WTC11 (cell line): ENCODE results near the gene ZDHHC7. TPM values are rescaled to one million over a fixed set of nuclear protein-coding genes. Genes with fewer than 3 reads are reported as not detected.

Experiments
- ATAC-seq: fragments of 200-7000 bp; cut with Tn5 transposase; 2 replicates; pipeline ENCODE4 v1.10.0; 2021; ENCODE audit warnings: mild to moderate bottlenecking, moderate library complexity
- CTCF ChIA-PET: fragments of 300-600 bp; sonication (Branson Sonifier 250); formaldehyde crosslinking; loops from one replicate; lab custom pipeline; 2021; ENCODE audit warnings: antibody characterized with exemption; lab: Charles Lee
- POLR2A ChIA-PET: fragments of 350-600 bp; sonication (Branson Sonifier 250); formaldehyde crosslinking; loops from one replicate; lab custom pipeline; 2021; ENCODE audit warnings: antibody characterized with exemption; lab: Charles Lee
- DNase-seq: peaks from one replicate; pipeline ENCODE4 v3.0.0; 2021; ENCODE audit warnings: low spot score
- H3K27ac Mint-ChIP-seq: 2 replicates; pipeline ENCODE4 v1.8.0; 2021; ENCODE audit warnings: mixed read lengths
- H3K27me3 Mint-ChIP-seq: 2 replicates; pipeline ENCODE4 v1.8.0; 2021; ENCODE audit warnings: low read depth, mild to moderate bottlenecking, moderate library complexity, mixed read lengths
- H3K36me3 Mint-ChIP-seq: 2 replicates; pipeline ENCODE4 v1.8.0; 2021; ENCODE audit warnings: mixed read lengths
- H3K4me1 Mint-ChIP-seq: 2 replicates; pipeline ENCODE4 v1.8.0; 2022; ENCODE audit warnings: mixed read lengths
- H3K4me3 Mint-ChIP-seq: 2 replicates; pipeline ENCODE4 v1.8.0; 2021; ENCODE audit warnings: mild to moderate bottlenecking, moderate library complexity, mixed read lengths
- H3K9me3 Mint-ChIP-seq: 2 replicates; pipeline ENCODE4 v1.8.0; 2021; ENCODE audit warnings: mixed read lengths
- CREB1 ChIP-seq: sonication (generic); formaldehyde crosslinking; IDR thresholded peaks from 2 replicates; pipeline ENCODE4 v1.8.0; 2023; ENCODE audit warnings: mild to moderate bottlenecking, missing genetic modification reagents
- CREM ChIP-seq: sonication (generic); formaldehyde crosslinking; IDR thresholded peaks from 2 replicates; pipeline ENCODE4 v1.8.1; 2022; ENCODE audit warnings: mild to moderate bottlenecking, missing genetic modification reagents, moderate library complexity
- ELF4 ChIP-seq: sonication (generic); formaldehyde crosslinking; IDR thresholded peaks from 2 replicates; pipeline ENCODE4 v1.8.1; 2022; ENCODE audit warnings: low read depth, mild to moderate bottlenecking, moderate library complexity, missing genetic modification reagents
- FOXK1 ChIP-seq: sonication (generic); formaldehyde crosslinking; IDR thresholded peaks from 2 replicates; pipeline ENCODE4 v1.8.0; 2022; ENCODE audit warnings: mild to moderate bottlenecking, moderate library complexity, missing genetic modification reagents
- HMGA2 ChIP-seq: fragments of 250-450 bp; sonication (Bioruptor Pico); IDR thresholded peaks from 2 replicates; pipeline ENCODE4 v1.4.0; 2021; ENCODE audit warnings: mild to moderate bottlenecking, moderate library complexity
- KAT7 ChIP-seq: sonication (generic); formaldehyde crosslinking; IDR thresholded peaks from 2 replicates; pipeline ENCODE4 v1.8.1; 2023; ENCODE audit warnings: missing genetic modification reagents, mild to moderate bottlenecking, borderline replicate concordance
- MYBL2 ChIP-seq: sonication (generic); formaldehyde crosslinking; IDR thresholded peaks from 2 replicates; pipeline ENCODE4 v1.8.1; 2023; ENCODE audit warnings: mild to moderate bottlenecking, moderate library complexity, missing genetic modification reagents
- NFE2L1 ChIP-seq: sonication (generic); formaldehyde crosslinking; IDR thresholded peaks from 2 replicates; pipeline ENCODE4 v1.8.1; 2023; ENCODE audit warnings: missing genetic modification reagents
- OVOL2 ChIP-seq: fragments of 250-450 bp; sonication (Bioruptor Pico); IDR thresholded peaks from 2 replicates; pipeline ENCODE4 v1.9.0; 2021; ENCODE audit warnings: mild to moderate bottlenecking, borderline replicate concordance
- RELA ChIP-seq: sonication (generic); formaldehyde crosslinking; IDR thresholded peaks from 2 replicates; pipeline ENCODE4 v1.8.1; 2022; ENCODE audit warnings: missing genetic modification reagents, mild to moderate bottlenecking, borderline replicate concordance
- SP1 ChIP-seq: sonication (generic); formaldehyde crosslinking; conservative IDR thresholded peaks from 2 replicates; pipeline ENCODE4 v1.8.1; 2022; ENCODE audit warnings: missing genetic modification reagents
- ZBTB43 ChIP-seq: sonication (generic); formaldehyde crosslinking; IDR thresholded peaks from 2 replicates; pipeline ENCODE4 v1.8.1; 2023; ENCODE audit warnings: mild to moderate bottlenecking, missing genetic modification reagents
- ZNF219 ChIP-seq: sonication (generic); formaldehyde crosslinking; IDR thresholded peaks from 2 replicates; pipeline ENCODE4 v1.8.0; 2023; ENCODE audit warnings: missing genetic modification reagents, mild to moderate bottlenecking, borderline replicate concordance
- ZNF232 ChIP-seq: sonication (generic); formaldehyde crosslinking; IDR thresholded peaks from 2 replicates; pipeline ENCODE4 v1.8.0; 2022; ENCODE audit warnings: mild to moderate bottlenecking, missing genetic modification reagents
- ZNF263 ChIP-seq: sonication (generic); formaldehyde crosslinking; IDR thresholded peaks from 2 replicates; pipeline ENCODE4 v1.8.1; 2022; ENCODE audit warnings: low read depth, mild to moderate bottlenecking, moderate library complexity, missing genetic modification reagents
- ZNF423 ChIP-seq: fragments of 250-450 bp; sonication (Bioruptor Pico); IDR thresholded peaks from 2 replicates; pipeline ENCODE4 v2.1.2; 2022; ENCODE audit warnings: mild to moderate bottlenecking, moderate library complexity
- ZNF425 ChIP-seq: fragments of 250-450 bp; sonication (Bioruptor Pico); conservative IDR thresholded peaks from 2 replicates; pipeline ENCODE4 v1.9.0; 2021; ENCODE audit warnings: mild to moderate bottlenecking
- total RNA-seq: library from RNA; stranded (reverse); gene quantifications from 3 replicates; pipeline ENCODE4 v1.2.3, GENCODE V29; 2021
- TF ChIP-seq, protein P1 (sequence below): fragments of 250-450 bp; sonication (Bioruptor Pico); IDR thresholded peaks from 2 replicates; pipeline ENCODE4 v1.9.0; 2021; ENCODE audit warnings: mild to moderate bottlenecking
- TF ChIP-seq, protein P2 (sequence below): sonication (generic); formaldehyde crosslinking; IDR thresholded peaks from 2 replicates; pipeline ENCODE4 v1.8.0; 2023; ENCODE audit warnings: mild to moderate bottlenecking, missing genetic modification reagents
- TF ChIP-seq, protein P3 (sequence below): fragments of 250-450 bp; sonication (Bioruptor Pico); IDR thresholded peaks from 2 replicates; pipeline ENCODE4 v2.1.2; 2022; ENCODE audit warnings: mild to moderate bottlenecking, moderate library complexity
- TF ChIP-seq, protein P4 (sequence below): fragments of 200-600 bp; IDR thresholded peaks from 2 replicates; pipeline ENCODE4 v1.8.0; 2022; ENCODE audit warnings: antibody characterized with exemption
- TF ChIP-seq, protein P5 (sequence below): sonication (generic); formaldehyde crosslinking; conservative IDR thresholded peaks from 2 replicates; pipeline ENCODE4 v1.8.1; 2023; ENCODE audit warnings: mild to moderate bottlenecking, low read depth, missing genetic modification reagents, moderate library complexity

Gene ZDHHC7
- total RNA-seq, 1 experiment from 2014 or later: 38.7 TPM

DNA sequence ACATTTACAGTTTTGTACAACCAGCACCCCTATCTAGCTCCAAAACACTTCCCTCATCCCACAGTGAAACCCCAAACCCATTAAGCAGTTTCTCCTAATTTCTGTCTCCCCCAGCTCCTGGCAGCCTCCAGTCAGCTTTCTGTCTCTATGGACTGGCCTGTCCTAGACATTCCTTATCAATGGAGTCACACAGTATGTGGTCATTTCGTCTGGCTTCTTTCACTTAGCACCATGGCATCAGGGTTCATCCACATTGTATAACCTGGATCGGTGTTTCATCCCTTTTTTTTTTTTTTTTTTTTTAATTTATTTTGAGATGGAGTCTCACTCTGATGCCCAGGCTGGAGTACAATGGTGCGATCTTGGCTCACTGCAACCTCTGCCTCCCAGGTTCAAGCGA is 68.5 kb downstream of the ZDHHC7 start (continued):
- TF ChIP-seq, protein P1, sequence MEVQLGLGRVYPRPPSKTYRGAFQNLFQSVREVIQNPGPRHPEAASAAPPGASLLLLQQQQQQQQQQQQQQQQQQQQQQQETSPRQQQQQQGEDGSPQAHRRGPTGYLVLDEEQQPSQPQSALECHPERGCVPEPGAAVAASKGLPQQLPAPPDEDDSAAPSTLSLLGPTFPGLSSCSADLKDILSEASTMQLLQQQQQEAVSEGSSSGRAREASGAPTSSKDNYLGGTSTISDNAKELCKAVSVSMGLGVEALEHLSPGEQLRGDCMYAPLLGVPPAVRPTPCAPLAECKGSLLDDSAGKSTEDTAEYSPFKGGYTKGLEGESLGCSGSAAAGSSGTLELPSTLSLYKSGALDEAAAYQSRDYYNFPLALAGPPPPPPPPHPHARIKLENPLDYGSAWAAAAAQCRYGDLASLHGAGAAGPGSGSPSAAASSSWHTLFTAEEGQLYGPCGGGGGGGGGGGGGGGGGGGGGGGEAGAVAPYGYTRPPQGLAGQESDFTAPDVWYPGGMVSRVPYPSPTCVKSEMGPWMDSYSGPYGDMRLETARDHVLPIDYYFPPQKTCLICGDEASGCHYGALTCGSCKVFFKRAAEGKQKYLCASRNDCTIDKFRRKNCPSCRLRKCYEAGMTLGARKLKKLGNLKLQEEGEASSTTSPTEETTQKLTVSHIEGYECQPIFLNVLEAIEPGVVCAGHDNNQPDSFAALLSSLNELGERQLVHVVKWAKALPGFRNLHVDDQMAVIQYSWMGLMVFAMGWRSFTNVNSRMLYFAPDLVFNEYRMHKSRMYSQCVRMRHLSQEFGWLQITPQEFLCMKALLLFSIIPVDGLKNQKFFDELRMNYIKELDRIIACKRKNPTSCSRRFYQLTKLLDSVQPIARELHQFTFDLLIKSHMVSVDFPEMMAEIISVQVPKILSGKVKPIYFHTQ (CRISPR knock-in tag): no peak
- TF ChIP-seq OVOL2 (CRISPR knock-in tag) (no peak), HMGA2 (no peak), SP1 (CRISPR knock-in tag) (no peak), ELF4 (CRISPR knock-in tag) (no peak)
- TF ChIP-seq, protein P2, sequence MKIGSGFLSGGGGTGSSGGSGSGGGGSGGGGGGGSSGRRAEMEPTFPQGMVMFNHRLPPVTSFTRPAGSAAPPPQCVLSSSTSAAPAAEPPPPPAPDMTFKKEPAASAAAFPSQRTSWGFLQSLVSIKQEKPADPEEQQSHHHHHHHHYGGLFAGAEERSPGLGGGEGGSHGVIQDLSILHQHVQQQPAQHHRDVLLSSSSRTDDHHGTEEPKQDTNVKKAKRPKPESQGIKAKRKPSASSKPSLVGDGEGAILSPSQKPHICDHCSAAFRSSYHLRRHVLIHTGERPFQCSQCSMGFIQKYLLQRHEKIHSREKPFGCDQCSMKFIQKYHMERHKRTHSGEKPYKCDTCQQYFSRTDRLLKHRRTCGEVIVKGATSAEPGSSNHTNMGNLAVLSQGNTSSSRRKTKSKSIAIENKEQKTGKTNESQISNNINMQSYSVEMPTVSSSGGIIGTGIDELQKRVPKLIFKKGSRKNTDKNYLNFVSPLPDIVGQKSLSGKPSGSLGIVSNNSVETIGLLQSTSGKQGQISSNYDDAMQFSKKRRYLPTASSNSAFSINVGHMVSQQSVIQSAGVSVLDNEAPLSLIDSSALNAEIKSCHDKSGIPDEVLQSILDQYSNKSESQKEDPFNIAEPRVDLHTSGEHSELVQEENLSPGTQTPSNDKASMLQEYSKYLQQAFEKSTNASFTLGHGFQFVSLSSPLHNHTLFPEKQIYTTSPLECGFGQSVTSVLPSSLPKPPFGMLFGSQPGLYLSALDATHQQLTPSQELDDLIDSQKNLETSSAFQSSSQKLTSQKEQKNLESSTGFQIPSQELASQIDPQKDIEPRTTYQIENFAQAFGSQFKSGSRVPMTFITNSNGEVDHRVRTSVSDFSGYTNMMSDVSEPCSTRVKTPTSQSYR (CRISPR knock-in tag): no peak

DNA sequence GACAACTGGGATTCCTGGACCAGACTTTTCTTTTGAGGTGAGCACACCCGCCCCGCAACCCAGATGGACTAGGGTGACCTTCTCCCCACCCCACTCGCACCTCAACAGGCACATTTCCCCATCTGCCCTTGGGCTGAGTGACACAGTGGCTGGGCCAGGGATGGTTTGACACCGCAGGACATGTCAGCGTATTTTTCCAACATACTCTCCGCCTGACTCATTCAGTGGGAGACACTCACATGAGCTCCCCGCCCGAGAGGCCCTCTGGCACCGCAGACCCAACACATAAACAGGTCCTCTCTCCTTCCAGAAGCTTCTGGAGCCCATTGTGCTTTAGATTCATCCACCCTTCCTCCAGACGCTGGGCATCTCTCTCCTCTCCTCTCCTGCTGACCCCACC is 69.4 kb downstream of the ZDHHC7 start:
- Mint-ChIP-seq H3K9me3 (no peaks in the 10 kb centered on the region), H3K27ac (no peak overlapping the region), H3K36me3 (no peaks in the 10 kb centered on the region), H3K4me1 (peaks cover 4% of the 10 kb centered on the region; the same call in 1 of the 2 replicates), H3K4me3 (no peak overlapping the region), H3K27me3 (no peaks in the 10 kb centered on the region)
- DNase-seq (no peak), ATAC-seq (no peak)
- TF ChIP-seq CREM (CRISPR knock-in tag) (no peak), ZNF425 (no peak), ELF4 (CRISPR knock-in tag) (no peak), CREB1 (no peak), ZNF232 (CRISPR knock-in tag) (no peak), ZNF219 (CRISPR knock-in tag) (no peak), FOXK1 (CRISPR knock-in tag) (no peak), ZNF423 (CRISPR knock-in tag) (no peak), ZNF263 (CRISPR knock-in tag) (no peak), KAT7 (CRISPR knock-in tag) (no peak), NFE2L1 (CRISPR knock-in tag) (no peak), RELA (no peak), ZBTB43 (CRISPR knock-in tag) (no peak), MYBL2 (CRISPR knock-in tag) (no peak)
- TF ChIP-seq, protein P3, sequence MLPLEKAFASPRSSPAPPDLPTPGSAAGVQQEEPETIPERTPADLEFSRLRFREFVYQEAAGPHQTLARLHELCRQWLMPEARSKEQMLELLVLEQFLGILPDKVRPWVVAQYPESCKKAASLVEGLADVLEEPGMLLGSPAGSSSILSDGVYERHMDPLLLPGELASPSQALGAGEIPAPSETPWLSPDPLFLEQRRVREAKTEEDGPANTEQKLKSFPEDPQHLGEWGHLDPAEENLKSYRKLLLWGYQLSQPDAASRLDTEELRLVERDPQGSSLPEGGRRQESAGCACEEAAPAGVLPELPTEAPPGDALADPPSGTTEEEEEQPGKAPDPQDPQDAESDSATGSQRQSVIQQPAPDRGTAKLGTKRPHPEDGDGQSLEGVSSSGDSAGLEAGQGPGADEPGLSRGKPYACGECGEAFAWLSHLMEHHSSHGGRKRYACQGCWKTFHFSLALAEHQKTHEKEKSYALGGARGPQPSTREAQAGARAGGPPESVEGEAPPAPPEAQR (CRISPR knock-in tag): no peak
- TF ChIP-seq, protein P4, sequence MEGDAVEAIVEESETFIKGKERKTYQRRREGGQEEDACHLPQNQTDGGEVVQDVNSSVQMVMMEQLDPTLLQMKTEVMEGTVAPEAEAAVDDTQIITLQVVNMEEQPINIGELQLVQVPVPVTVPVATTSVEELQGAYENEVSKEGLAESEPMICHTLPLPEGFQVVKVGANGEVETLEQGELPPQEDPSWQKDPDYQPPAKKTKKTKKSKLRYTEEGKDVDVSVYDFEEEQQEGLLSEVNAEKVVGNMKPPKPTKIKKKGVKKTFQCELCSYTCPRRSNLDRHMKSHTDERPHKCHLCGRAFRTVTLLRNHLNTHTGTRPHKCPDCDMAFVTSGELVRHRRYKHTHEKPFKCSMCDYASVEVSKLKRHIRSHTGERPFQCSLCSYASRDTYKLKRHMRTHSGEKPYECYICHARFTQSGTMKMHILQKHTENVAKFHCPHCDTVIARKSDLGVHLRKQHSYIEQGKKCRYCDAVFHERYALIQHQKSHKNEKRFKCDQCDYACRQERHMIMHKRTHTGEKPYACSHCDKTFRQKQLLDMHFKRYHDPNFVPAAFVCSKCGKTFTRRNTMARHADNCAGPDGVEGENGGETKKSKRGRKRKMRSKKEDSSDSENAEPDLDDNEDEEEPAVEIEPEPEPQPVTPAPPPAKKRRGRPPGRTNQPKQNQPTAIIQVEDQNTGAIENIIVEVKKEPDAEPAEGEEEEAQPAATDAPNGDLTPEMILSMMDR: no peak
- TF ChIP-seq, protein P5, sequence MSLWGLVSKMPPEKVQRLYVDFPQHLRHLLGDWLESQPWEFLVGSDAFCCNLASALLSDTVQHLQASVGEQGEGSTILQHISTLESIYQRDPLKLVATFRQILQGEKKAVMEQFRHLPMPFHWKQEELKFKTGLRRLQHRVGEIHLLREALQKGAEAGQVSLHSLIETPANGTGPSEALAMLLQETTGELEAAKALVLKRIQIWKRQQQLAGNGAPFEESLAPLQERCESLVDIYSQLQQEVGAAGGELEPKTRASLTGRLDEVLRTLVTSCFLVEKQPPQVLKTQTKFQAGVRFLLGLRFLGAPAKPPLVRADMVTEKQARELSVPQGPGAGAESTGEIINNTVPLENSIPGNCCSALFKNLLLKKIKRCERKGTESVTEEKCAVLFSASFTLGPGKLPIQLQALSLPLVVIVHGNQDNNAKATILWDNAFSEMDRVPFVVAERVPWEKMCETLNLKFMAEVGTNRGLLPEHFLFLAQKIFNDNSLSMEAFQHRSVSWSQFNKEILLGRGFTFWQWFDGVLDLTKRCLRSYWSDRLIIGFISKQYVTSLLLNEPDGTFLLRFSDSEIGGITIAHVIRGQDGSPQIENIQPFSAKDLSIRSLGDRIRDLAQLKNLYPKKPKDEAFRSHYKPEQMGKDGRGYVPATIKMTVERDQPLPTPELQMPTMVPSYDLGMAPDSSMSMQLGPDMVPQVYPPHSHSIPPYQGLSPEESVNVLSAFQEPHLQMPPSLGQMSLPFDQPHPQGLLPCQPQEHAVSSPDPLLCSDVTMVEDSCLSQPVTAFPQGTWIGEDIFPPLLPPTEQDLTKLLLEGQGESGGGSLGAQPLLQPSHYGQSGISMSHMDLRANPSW: no peak
- ChIA-PET CTCF (interaction anchor here (0.6 to 4.4 kb wide), 3 partner anchors 10 to 42 kb away, joined by 3 to 29 read pairs (median 3); no protein-coding TSS in a partner anchor), POLR2A (no interaction called here)
